Body of pancreas (tissue), 4 donors: ENCODE measurements around the gene C9orf57. TPM values are rescaled to one million over a fixed set of nuclear protein-coding genes. Genes with fewer than 3 reads are reported as not detected.

ENCODE experiments used
- ATAC-seq: fragments of 150-250 bp; one replicate; pipeline ENCODE4 v1.9.1; 2016
- DNase-seq, 4 donors: peaks; one replicate each; pipeline ENCODE4 v3.0.0-alpha.2; 2019
- H3K27ac ChIP-seq, 4 donors: fragments of 200-600 bp; sonication (generic); 1 replicate in 3 of 4; 2 replicates in 1 of 4; pipeline versions ENCODE4 v1.5.1 to v1.6.1; 2016 to 2019; ENCODE audit warnings: mild to moderate bottlenecking in 1 of 4, mixed read lengths in 1 of 4, moderate library complexity in 1 of 4
- H3K27me3 ChIP-seq, 2 donors: fragments of 200-600 bp; sonication (generic); one replicate each; pipeline ENCODE4 v1.6.0; 2016; ENCODE audit warnings: mild to moderate bottlenecking in 1 of 2
- H3K36me3 ChIP-seq, 2 donors: fragments of 200-600 bp; sonication (generic); replicated peaks in 1 of 2; 2 replicates each; pipeline ENCODE4 v1.5.1; 2016; ENCODE audit warnings: low read depth in 2 of 2; ENCODE audit not compliant: insufficient read depth in 1 of 2
- H3K4me1 ChIP-seq: fragments of 200-600 bp; sonication (generic); one replicate; pipeline ENCODE4 v1.6.0; 2016
- H3K4me3 ChIP-seq, 2 donors: fragments of 200-600 bp; sonication (generic); 1 replicate in 1 of 2; 2 replicates in 1 of 2; pipeline ENCODE4 v1.5.1; 2016 to 2019
- H3K9me3 ChIP-seq, 3 donors: fragments of 200-600 bp; sonication (generic); 1 replicate in 2 of 3; 2 replicates in 1 of 3; pipeline ENCODE4 v1.5.1; 2016
- CTCF ChIP-seq, 7 experiments: fragments of 450-650 bp in 4 of 7; fragments of 200-600 bp in 3 of 7; sonication (generic) in 3 of 7; IDR thresholded peaks; one replicate each; pipeline ENCODE4 v1.5.1; 2016 to 2019; ENCODE audit warnings: antibody characterized with exemption in 7 of 7
- POLR2A ChIP-seq, 3 donors: fragments of 450-650 bp; IDR thresholded peaks; one replicate each; pipeline ENCODE4 v1.6.1; 2016; ENCODE audit warnings: antibody characterized with exemption in 3 of 3, mild to moderate bottlenecking in 2 of 3
- intact Hi-C: fragments of 100-400 bp; cut with DNase I; formaldehyde crosslinking; loops from one replicate; pipeline ENCODE4 v1.15.1; 2023
- small RNA-seq: library from RNA; depleted of rRNA; stranded (forward); fragments of <200 nt; gene quantifications from one replicate; pipeline ENCODE3, GENCODE V24; 2016
- total RNA-seq, 2 donors: library from RNA; depleted of rRNA; stranded (reverse); fragments of >200 nt; gene quantifications; one replicate each; pipeline ENCODE4 v1.1.0, GENCODE V29; 2016

The C9orf57 gene
- total RNA-seq, 2 donors from 2014 or later: not detected

- no peaks in the 10 kb centered on the region for H3K9me3 ChIP-seq
- intact Hi-C loops: no loop called here
- TF ChIP-seq POLR2A (IDR thresholded peaks at IDR 0.05) (no peak), CTCF (IDR thresholded peaks at IDR 0.05) (no peak)
- no peak overlapping the region for H3K4me3 ChIP-seq
- no peak overlapping the region for H3K27ac ChIP-seq
- ATAC-seq (no peak), DNase-seq (no peak)
- no peaks in the 10 kb centered on the region for H3K36me3 ChIP-seq
- no peaks in the 10 kb centered on the region for H3K27me3 ChIP-seq
- no peaks in the 10 kb centered on the region for H3K4me1 ChIP-seq
These were observed 55.0 kb downstream of the C9orf57 start for GRCh38 chr9:72005451-72005850.

Small RNA genes lying within 50 kb of the gene (small RNA-seq; reads per million reads assigned to genes)
- gene HSPB1P1: not detected

Other genes starting within 250 kb of the C9orf57 start
- gene ABHD17B, start 149.4 kb downstream of the C9orf57 start, total RNA-seq: 1 to 10 TPM; 6.0 to 9.6 TPM
- 1 to 10 TPM; 6.0 to 6.6 TPM for gene C9orf85, start 149.0 kb downstream of the C9orf57 start, total RNA-seq
- 1 to 10 TPM; 1.6 to 4.4 TPM for gene GDA, start 88.8 kb upstream of the C9orf57 start, total RNA-seq